Neuronal stem cell (in vitro differentiated cells): ENCODE results near the gene RMC1. TPM values are rescaled to one million over a fixed set of nuclear protein-coding genes. Genes with fewer than 3 reads are reported as not detected.

Source experiments
- small RNA-seq: library from polyadenylated mRNA; stranded (forward); fragments of <200 nt; extraction: miRNeasy Mini kit (QIAGEN cat#:217004); gene quantifications from one replicate; pipeline ENCODE3, GENCODE V24; 2013; ENCODE audit not compliant: insufficient read depth

RMC1 gene

Small RNA genes within 50 kb of the gene (small RNA-seq; reads per million reads assigned to genes)
- gene AC026634.1, result not detected
- not detected for gene RF00019
